GM21515 (cell line): ENCODE results near the gene MALAT1.

Experiments used
- ATAC-seq: cut with Tn5 transposase; IDR thresholded peaks from one replicate; pipeline ENCODE4 v1.9.1; 2021; ENCODE audit not compliant: unreplicated experiment

The MALAT1 gene

DNA sequence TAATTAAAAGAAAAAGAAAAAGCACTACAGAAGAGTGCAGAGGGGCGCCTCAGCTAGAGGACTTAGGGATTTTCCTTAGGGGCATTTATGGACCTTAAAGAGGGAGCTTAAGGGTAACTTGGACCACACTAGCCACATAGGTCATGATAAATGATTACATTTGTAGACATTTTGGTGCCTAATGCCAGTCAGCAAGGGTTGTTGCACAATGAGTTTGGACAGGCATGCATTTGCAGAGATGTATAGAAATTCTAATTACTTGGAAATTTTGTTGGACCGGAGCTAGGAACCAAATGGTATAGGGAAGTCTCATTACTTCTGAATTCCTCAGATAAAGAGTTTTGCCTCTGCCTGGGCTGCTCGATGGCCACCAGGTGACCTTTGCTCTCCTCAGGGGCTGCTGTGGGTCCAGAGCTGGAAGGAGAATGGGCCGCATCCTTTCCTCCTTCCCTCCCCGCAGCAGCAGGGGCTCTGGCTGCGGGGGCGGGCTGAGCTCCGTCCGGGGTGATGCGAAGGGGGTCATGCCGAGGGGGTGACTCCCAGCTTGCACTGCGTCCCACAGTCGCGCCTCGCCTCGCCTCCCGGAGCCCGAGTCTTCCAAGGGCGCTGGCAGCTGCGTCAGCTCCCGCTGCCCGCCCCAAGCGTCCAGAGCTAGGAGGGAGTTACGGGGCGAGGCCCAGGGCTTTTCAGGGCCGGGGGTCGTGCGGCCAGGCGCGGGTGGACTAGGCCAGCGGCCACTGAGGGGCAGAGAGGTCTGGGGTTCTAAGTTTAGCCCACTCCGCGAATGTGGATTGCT lies 20.3 kb upstream of the MALAT1 start:
- no peak for ATAC-seq

DNA sequence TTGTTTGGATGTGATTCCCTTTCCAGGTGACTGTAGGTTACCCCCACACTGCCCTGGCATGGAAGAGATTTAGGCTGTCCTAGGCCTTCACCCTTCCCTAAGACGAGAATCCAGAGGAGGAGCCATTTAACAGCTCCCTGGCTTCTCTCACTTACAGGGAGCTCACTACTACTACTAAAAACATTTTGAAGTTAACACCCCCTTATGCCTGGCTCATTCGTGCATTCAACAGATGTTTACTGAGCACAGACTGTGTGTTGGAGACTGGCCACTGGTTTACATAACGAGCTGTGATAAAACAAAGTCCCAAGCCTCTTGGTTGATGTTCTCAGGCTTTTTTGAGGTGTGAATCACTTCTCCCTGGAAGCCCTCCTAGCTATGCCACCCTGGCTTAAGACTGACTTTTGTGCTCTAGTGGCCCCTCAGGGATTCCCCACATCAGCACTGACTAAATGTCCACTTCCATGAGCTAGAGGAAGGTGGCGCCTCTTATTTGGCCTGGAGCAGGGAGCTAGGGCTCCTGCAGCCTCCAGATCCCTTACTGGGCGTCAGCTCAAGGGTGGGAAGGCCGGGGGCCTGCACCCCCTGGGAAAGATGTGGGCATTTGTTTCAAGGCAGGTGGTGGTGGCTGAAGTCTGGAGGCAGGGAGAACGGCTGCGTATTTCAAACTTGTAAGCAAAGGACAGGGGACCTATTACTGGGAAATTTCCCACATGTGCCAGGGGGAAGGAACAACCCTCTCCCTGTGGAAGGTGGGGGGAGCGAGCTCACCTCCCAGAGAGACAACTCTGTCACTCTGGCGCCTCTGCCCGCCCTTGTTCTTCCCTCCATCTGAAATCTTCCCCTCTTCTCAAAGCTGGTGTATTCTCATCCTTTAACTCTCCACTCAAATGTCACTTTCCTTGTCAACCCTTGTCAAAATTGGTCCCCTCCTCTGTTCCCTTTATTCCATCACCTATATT lies 19.4 kb upstream of the MALAT1 start:
- ATAC-seq: no peak

DNA sequence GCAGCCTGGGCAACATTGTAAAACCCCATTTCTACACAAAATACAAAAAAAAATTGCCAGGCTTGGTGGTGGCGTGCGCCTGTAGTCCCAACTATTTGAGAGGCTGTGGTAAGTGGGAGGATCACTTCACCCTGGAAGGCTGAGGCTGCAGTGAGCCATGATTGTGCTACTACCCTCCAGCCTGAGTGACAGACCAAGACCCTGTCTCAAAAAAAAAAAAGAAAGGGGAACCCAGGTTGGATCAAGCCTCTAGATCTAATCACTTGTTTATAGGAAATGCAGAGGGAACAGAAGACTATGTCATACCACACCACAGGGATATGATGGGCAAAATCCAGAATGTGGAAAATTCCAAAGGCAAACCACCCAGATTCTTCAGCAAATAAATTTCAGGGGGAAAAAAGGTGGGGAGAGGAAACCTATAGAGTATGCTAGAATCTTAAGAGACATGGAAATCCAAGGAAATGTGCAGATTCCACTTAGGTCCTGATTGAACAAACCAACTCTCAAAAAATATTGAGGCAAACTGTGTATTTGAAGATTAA lies 16.5 kb upstream of the MALAT1 start:
- no peak for ATAC-seq

DNA sequence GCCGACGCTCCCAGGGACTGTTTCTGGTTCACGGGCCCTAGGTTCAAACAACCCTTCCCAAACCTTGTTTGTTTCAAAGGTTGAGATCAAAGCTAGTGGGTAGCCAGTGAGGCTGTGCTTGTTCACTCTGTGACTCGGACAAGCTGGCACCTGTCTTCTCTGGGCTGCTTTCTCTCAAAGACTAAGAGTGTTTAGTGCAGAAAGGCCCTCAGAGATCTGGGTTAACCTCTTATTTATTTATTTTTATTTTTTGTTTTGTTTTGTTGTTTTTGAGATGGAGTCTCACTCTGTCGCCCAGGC lies 13.0 kb upstream of the MALAT1 start:
- no peak for ATAC-seq

DNA sequence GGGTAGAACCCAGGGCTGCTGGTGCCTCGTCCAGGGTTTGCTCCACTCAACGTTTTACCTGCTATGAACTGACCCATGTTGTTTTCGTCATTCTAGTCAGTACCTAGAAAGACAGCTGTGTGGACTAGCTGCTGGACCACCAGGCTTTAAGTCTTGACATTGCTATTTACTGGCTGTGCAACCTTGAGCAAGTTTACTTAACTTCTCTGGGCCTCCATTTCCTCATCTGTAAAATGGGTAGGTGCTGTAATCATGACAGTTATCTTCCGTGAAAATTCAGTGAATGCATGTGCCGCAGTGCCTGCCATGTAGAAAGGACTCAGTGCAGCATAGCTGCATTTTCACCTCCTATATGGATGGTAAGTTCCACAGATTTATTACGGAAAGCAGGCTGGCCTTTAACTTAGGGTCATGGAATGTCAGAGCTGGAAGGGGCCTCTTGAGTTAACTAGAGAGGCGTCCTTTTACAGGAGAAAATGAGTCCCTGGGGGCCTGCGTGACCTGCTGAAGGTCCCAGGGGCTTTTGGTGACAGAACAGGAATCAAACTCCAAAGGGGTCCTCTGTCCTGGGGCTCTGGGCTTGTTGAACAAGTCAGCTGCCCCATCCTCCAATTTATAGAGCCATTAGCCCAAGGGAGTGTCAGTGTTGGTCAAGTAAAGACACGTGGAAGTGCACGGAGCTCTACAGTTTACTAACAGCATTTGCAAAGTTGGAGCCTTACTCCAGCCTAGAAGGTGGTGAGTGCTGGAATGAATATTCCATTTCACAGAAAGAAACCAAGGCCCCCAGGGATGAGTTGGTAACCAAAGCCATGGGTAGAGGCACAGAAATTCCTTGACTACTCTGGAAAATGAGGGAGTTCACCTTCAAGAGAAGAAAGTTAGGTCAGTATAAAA lies 12.0 kb upstream of the MALAT1 start:
- no peak for ATAC-seq

DNA sequence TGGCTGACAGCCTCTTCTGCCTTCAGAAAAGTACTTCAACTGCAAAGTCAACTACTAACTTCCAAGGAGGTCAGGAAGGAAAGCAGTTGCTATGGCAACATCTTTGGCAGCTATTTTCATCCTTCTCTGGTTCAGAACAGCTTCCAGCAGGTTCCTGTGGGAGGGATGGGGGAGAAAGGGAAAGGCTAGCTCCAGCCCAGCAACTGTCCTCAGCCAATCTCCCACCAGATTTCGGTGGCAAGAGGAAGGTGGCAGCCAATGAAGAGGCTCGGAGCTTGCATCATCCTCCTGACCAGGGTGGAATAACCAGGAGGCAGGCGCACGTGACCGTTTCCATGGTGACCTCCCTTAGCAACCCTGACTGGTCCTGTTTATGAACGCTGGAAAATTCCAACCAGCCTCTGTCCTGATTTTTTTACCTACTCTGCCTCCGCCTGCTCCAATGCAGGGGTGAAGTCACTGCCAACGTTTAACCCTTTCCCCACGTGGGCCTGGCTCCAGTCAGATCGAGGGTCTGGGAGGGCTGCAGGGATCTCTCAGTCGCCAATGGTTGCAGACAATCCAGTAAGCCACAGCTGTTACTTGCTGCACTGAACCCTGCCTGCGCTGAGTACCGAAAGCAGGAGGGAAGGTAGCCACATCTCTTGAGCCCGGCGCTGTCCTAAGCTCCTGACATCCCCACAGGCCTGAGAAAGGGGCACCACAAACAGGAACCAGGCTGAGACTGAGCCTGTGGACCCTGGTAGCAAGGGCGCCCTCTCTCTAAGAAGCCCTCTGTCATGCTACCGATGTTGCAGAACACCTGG lies 11.2 kb upstream of the MALAT1 start:
- ATAC-seq: no peak

DNA sequence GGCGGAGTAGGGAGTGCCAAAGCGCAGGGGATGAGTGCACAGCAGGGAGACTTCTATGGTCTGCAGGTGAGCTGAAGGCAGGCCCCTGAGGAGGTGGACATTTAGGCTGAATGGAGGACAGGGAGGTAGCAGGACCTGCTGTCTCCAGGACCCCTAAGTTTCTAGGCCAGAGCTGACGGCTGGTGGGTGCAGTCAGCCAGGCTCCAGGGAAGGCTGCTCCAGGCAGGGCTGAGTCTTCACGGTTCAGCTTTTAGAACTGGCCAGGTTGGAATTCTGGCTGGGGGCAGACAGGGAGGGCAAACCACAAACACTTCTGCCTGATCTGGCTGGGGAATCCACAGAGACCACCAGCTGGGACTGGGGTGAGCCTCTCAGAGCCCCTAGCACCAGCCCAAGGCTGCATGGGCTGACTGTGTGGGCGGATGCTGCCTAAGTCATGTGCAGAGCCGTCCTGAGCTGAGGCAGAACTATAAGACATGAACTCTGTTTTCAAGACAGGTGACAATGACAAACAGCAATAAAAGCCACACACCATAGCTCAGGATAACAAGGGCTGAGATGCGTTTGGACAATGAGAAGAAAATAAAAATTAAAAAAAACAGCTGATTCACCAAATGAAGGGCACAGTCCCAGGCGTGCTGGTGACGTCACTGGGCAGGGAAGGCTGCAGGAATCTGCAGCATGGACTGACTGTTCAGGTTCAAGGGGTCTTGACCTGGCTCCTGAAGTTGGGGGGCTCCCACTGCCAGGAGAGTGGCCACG lies 10.4 kb upstream of the MALAT1 start:
- no peak for ATAC-seq

DNA sequence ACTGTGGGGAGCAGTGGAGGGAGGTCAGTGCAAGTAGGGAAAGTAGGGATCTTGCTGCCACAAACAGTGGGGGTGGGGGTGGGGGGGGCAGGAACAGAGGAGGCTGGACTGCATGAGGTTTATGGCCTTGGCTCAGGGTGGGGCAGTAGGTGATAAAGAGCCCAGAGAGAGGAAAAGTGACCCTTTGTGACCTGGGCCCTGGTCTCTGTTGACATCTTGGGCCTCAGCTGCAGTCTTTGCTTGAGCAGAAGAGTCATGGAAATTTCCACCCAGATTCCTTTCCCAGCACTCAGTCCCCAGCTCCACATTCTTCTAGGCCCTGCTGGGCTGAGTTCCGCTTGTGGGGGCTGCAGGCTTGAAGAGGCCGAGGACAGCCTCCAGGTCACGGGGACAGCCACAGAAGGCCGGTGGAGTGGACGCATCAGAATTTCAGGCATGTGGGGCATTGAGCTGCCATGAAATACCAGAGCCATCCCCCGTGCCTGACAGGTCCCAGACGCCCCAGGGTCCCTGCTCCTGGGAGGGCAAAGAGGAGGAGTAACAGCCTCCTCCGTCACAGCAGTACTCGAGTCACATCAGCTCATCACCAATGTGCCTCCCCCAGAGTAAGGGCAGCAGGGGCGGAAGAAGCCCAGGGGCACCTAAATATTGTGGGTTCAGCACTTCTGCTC lies 9.7 kb upstream of the MALAT1 start:
- no peak for ATAC-seq

DNA sequence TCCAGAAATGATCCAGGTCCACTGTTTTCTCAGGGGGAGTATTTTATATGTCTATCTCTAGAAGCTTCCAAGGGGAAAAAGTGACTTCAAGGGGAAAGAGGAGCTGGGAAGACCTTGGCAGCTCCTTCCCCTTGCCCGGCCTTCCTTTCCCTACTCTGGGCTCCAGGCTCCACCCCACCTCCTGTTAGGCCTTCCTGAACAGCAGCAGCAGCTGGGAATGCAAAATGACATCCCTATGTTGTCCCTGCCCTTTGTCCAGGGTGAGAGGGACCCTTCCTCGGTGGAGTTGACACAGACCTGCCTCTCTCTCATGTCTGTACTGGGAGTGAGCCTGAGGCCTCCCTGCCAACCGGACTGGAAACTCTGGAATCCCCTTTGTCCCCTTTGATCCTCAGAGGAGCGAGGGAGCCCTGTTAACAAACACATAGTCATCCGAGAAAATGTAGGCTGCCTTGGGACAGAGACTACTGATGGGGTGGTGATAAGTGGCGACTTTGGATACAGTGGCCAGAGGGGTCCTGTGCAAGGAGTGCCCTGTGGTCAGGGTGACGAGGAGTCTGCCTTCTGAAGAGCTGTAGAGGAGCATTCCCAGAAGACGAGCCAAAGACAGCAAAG lies 9.0 kb upstream of the MALAT1 start:
- ATAC-seq: no peak

DNA sequence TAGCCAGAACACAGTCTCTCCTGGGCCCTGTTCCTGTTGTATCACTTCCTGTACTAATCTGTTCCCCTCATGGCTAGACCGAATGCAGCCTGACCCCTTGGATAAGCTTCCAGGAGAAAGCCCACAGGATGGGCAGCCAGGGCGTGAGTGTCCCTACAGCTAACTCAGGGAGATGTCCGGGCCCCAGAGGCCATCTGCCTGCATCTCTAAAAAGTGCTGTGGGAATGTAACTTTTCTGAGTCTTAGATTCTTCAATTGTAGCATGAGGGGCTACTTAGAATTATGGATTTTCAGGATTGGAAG lies 7.7 kb upstream of the MALAT1 start:
- ATAC-seq: no peak

DNA sequence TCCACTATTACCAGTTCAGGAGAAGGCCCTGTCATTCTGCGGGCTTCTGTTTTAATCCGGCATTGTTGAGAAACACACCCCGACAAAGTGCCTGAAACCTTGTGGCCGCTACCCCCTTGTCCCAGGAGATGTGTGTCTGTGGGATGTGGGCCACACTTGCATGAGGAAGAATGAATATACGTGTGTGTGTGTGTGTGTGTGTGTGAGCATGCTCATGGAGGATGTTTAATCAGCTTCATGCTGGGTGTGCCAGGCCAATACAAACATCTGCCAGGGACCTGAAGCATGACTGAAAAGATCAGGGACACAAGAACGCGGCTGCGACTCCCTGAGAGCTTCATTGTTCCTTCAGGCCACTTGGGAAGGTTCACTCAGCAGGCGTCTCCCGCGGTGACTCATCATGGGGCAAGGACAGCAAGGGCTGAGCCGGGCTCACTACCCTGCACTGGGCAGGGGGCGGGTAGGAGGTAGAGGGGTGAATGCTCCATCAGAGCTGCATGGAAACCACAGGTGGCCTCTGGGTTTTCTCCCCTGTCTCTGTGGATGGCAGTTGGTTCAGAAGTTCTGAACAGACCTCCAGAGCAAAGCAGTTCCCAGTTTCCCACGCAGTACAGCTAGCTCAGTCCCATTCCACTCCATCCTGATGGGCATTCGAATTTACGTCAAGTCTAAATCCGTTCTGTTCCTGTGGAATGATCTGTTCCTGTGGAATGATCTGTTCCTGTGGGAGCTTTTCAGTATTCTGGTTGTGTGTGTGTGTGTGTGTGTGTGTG lies 7.0 kb upstream of the MALAT1 start:
- ATAC-seq: no peak

DNA sequence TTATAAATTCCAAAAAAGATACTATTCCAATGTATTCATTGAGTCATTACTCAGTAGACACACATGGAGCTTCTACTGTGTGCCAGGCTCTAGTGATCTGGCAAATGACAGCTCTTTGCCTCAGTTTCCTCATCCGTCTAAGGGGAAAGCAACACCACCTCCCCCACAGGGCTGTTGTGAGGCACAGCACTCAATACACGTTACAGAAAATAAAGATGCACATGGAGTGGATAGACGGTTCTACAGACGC lies 6.5 kb upstream of the MALAT1 start:
- ATAC-seq: no peak

DNA sequence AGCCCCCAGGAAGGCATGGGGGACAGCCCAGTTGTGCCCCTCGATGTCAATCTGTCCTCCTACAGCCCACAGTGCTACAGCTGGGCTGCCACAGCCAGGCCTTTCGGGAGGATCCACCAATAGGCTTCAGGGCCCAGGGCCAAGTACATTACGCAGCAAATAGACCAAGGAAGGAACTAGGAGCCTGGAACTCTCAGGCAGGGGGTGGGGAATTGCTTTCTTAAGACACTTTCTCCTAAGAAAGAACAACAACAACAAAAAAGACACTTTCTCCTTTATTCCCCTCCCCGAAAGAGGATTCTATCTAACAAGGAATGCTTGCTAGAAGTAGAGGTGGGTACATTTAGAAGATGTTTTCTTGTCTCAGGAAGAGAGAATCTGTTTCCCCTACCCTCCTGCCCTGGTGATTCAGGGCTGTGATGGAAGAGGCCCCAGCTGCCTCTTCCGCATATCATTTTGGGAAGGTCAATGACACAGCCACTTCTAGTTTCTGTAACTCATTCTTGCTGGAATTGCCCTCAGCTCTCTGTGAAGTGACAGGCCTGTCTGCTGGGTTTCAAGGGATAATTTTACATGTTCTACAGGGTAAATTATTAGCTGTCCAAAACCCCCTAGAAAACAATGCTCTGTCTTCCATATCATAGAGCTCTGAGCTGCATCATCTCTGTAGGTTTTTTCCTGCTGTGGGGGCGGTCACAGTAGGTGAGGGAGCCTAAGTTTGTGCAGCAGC lies 6.0 kb upstream of the MALAT1 start:
- ATAC-seq: no peak

DNA sequence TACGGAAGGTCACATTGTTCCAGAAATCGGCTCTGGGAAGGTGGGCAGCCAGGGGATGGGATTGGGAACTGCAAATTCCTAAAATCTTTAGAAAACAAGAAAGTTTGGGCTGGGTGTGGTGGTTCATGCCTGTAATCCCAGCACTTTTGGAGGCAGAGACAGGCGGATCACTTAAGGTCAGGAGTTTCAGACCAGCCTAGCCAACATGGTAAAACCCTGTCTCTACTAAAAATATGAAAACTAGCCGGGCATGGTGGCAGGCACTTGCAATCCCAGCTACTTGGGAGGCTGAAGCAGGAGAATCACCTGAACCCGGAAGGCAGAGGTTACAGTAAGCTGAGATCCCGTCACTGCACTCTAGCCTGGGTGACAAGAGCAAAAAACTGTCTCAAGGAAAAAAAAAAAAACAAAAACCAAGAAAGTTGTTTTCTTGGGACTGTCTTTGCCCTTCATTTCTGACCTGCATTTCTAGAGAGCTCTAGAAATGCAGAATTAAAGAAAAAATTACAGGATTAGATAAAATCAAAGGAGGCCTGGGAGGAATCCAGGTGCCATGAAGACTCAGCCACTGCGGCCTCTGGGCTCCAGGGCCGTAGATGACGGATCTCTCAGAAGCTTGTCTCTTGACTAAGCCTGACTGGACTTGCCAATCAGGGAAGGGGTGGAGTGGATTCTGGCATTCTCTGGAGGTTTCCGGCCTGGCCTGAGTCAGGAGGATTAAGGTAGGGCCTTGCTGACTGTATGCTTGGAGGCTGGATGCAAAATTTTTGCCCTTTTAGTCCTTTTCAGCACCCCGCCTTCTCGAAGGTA lies 5.3 kb upstream of the MALAT1 start:
- no peak for ATAC-seq

DNA sequence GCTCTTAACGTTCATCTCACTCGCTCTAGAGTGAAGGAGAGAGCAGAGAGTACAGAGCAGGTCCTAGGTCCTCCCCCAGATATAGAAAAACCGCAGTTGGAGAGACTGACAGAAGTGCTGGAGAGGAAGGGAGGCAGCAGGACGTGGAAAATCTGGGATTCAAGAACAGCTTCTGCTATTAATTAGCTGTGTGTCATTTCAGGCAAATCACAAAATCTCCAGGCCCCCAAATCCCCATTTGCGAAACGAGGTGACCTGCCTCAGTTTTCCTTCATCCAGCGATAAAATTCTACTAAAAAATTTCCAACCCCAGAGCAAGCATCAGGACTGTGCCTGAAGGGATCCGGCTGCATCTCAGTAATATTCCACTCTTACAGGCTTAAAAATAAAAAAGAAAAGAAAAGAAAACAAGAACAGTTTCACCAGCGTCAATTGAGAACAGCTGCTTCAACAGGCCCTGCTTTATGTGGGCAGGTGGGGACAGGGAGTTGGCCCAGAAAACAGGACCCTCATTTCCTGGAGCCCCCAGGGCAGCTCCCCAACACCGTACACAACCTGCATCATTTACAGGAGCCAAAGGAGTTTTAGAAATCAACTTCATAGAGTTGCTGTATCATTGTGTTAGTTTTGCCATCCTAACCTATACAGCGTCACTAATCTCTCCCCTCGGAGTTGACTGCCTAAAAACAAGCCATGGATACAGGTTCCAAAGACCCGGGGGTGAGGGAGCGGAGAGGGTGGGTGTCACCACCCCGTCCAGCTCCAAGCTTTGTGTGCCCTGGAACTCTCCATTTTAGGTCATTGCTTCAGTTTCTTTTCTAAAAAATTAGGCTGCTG lies 2.3 kb upstream of the MALAT1 start:
- peak; percentile 0 for ATAC-seq
